AG04450 (cell line): ENCODE results near the gene WDR6. TPM values are rescaled to one million over a fixed set of nuclear protein-coding genes. Genes with fewer than 3 reads are reported as not detected.

Experiments
- CTCF ChIA-PET: fragments of 300-600, 350-600 bp; formaldehyde crosslinking; extraction: SDS; loops from one replicate; lab custom pipeline; 2022; ENCODE audit warnings: antibody characterized with exemption, inconsistent platforms; lab: Charles Lee
- POLR2A ChIA-PET: fragments of 350-600 bp; formaldehyde crosslinking; extraction: SDS; loops from one replicate; lab custom pipeline; 2021; ENCODE audit warnings: antibody characterized with exemption, inconsistent platforms; lab: Yijun Ruan, JAX
- DNase-seq: peaks from one replicate; pipeline ENCODE4 v3.0.0-alpha.2; 2011; ENCODE audit warnings: low read depth, low spot score
- H3K27ac ChIP-seq: one replicate; pipeline ENCODE4 v1.5.1; 2012; ENCODE audit warnings: low read depth, low read length, control low read depth
- H3K27me3 ChIP-seq: one replicate; pipeline ENCODE4 v1.6.0; 2012; ENCODE audit warnings: low read length; ENCODE audit not compliant: control insufficient read depth, insufficient read depth
- H3K4me3 ChIP-seq: 2 replicates; pipeline ENCODE4 v1.5.1; 2011; ENCODE audit warnings: mild to moderate bottlenecking, low read depth, low read length, control low read depth
- H3K9me3 ChIP-seq: 2 replicates; pipeline ENCODE4 v1.5.1; 2012; ENCODE audit warnings: low read length; ENCODE audit not compliant: control insufficient read depth, insufficient read depth
- CTCF ChIP-seq: IDR thresholded peaks from 2 replicates; pipeline ENCODE4 v1.5.1; 2011; ENCODE audit warnings: low read depth, low read length, control low read depth, inconsistent platforms
- polyA plus RNA-seq: library from polyadenylated mRNA; depleted of rRNA; stranded (reverse); fragments of >200 nt; gene quantifications from 2 replicates; pipeline ENCODE4 v1.2.3, GENCODE V29; 2011

Gene WDR6
- polyA plus RNA-seq, 1 experiment, result 101 TPM

- Histone ChIP-seq H3K4me3 (no peak overlapping the region), H3K9me3 (no peaks in the 10 kb centered on the region), H3K27me3 (no peaks in the 10 kb centered on the region), H3K27ac (no peak overlapping the region)
- CTCF ChIA-PET, result no interaction called here
- no peak for TF ChIP-seq CTCF
- POLR2A ChIA-PET, result interaction anchor here (0.5 kb wide), 1 partner anchor 356 kb away, joined by 3 read pairs; no protein-coding TSS in a partner anchor
- no peak for DNase-seq
Measured at GRCh38 chr3:48979451-48979850, 27.7 kb upstream of the WDR6 start.

GRCh38 chr3:48980295-48980694 lies 26.9 kb upstream of the WDR6 start:
- POLR2A ChIA-PET, result interaction anchor here (0.6 kb wide), 1 partner anchor 893 kb away, joined by 7 read pairs; no protein-coding TSS in a partner anchor
- CTCF ChIA-PET, result interaction anchor here (0.5 to 0.6 kb wide), 2 partner anchors 37 to 108 kb away, joined by 3 to 8 read pairs; no protein-coding TSS in a partner anchor
- no peak for TF ChIP-seq CTCF

GRCh38 chr3:48982016-48982415 lies 25.2 kb upstream of the WDR6 start:
- Histone ChIP-seq H3K4me3 (no peak overlapping the region), H3K9me3 (no peaks in the 10 kb centered on the region), H3K27ac (no peak overlapping the region), H3K27me3 (no peaks in the 10 kb centered on the region)
- CTCF ChIA-PET, result no interaction called here
- no peak for TF ChIP-seq CTCF
- no peak for DNase-seq
- POLR2A ChIA-PET, result no interaction called here

More at GRCh38 chr3:48980295-48980694, 26.9 kb upstream of the WDR6 start:
- no peaks in the 10 kb centered on the region for H3K9me3 ChIP-seq
- DNase-seq, result no peak
- H3K27ac ChIP-seq, result no peak overlapping the region
- no peaks in the 10 kb centered on the region for H3K27me3 ChIP-seq
- no peak overlapping the region for H3K4me3 ChIP-seq

GRCh38 chr3:48982686-48983085 lies 24.5 kb upstream of the WDR6 start:
- Histone ChIP-seq H3K9me3 (no peaks in the 10 kb centered on the region), H3K4me3 (no peak overlapping the region), H3K27ac (no peak overlapping the region), H3K27me3 (no peaks in the 10 kb centered on the region)
- TF ChIP-seq CTCF, result no peak
- ChIA-PET POLR2A (no interaction called here), CTCF (no interaction called here)
- no peak for DNase-seq

- ChIA-PET POLR2A (no interaction called here), CTCF (no interaction called here)
- no peak for TF ChIP-seq CTCF
Measured at GRCh38 chr3:48983096-48983495, 24.1 kb upstream of the WDR6 start.

More at GRCh38 chr3:48983096-48983495, 24.1 kb upstream of the WDR6 start:
- no peak for DNase-seq
- H3K4me3 ChIP-seq, result no peak overlapping the region
- H3K27ac ChIP-seq, result no peak overlapping the region
- no peaks in the 10 kb centered on the region for H3K9me3 ChIP-seq
- H3K27me3 ChIP-seq, result no peaks in the 10 kb centered on the region
